ENCODE data around the gene SLC6A18.

- TF ChIP-seq CTCF (IDR thresholded peaks at IDR 0.05; ENCODE audit: poor library complexity) (no peak), EZH2phosphoT487 (IDR thresholded peaks at IDR 0.05; ENCODE audit: low read depth, severe bottlenecking, unreplicated experiment) (no peak)
Measured at GRCh38 chr5:1268056-1268455, 42.9 kb downstream of the SLC6A18 start.

All from hepatocyte (in vitro differentiated cells).